ENCODE results near the gene CATSPERE.

- TF ChIP-seq CTCF (IDR thresholded peaks at IDR 0.05) (no peak), POLR2A (IDR thresholded peaks at IDR 0.05) (no peak)
Measured at GRCh38 chr1:244429818-244430217, 31.3 kb upstream of the CATSPERE start.
